ENCODE data around the gene CKAP5. TPM values are rescaled to one million over a fixed set of nuclear protein-coding genes. Genes with fewer than 3 reads are reported as not detected.

Gene CKAP5
- 100 to 1,000 TPM; 124 to 140 TPM for total RNA-seq

DNA sequence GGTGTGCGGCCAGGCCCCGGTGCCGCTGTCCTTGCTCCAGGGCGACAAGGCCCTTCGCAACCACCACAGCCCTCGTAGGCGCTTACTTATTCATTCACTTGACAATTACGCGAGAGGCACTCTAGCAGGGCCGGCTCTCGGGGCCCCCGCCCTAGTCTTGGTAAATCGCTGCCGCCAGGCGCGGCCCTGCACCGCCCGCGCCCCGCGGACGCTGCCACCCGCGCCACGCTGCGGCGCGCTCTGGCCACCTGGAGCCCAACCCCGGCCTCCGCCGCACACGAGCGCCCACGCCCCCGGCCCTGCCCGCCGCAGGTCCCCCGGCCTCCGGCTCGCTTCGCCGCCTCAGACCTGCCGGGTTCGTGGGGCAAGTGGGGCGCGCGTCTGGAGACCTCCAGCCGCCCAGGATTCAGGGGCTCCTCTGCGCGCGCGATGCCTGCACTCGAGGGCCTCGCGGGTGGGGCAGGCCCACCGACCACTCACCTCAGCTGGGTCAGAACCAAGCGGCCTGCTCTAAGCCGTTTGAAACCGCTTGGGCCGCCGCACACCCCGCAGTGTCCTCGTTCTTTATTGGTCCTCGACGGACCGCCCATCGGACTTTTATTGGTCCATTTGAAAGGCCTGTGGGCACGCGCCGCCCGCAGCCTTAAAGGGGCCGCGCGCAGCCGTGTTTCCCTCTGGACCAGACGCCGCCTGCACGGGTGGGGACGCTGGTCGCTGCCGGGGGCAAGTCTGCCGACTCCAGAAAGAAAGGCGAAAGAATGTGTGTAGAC, at the start of gene CKAP5:
Gene CKAP5 (minus strand): TSS at position 541 of the 770 bp plus-strand sequence. CDS start 25,049 bp downstream, outside the sequence.

DNA sequence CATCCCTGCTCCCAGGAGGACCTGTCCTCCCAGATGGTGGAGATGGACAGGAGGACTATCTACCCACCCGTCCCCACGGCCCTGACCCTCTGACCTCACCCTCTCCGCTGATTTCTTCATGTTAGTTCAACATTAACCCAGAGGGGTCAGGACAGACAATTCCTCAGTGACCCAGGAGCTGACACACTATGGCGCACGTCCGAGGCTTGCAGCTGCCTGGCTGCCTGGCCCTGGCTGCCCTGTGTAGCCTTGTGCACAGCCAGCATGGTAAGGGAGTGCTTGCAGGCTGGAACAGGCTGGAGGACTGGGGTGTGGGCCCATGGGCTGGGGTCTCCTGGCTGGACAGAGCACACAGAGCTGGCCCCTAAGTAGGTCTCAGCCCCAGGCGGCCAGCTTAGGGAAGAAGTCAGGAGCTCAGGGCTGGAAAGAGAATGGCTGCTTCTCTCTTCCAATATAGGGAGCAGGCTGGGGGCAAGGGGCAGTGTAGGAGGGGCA, 127.0 kb downstream of the CKAP5 start, which contains the start of gene F2:
Gene F2 (plus strand): TSS at position 166 of the 495 bp plus-strand sequence. CDS start 23 bp downstream, at position 189.

DNA sequence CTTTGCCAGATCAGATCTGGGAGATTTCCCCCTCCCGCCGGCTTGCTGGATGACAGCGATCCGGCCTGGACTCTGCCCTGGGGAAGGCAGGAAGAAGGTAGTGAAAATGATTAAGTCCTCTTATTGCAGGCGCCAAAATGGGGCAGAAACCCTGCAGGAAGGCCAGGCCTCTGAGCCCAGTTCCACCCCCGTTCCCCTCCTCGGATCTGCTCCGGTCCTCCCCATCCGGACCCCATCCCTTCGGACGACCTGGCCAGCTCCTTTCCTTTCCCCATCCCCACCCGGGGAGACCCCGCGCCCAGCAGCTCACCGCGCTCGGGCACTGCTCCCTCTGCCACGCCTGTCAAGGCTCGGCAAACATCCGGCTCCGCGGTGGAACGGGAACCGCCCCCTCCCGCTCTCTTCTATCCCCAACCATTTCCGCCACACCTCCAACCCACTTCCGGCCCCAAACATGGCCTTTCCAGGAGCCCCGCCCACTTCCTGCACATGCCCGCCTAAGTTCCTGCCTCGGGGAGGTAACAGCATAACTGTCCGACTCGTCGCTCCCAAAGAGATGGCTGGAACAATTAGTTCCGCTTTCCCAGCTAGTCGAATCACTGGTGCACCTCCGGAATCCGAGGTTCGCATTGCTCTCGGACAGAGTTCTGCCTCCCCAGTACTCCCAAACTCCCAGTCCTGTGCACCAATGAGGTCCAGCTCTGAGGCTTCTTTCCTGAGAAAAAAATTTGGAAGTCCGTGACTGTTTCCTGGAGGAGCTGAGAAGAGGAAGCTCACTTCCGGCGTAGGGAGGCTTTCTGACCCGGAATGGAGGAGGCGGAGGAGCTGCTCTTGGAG, 145.6 kb downstream of the CKAP5 start, which contains the start of the genes ARHGAP1 and ZNF408:
Gene ARHGAP1 (minus strand): TSS at position 379 of the 837 bp plus-strand sequence. CDS start 4,512 bp downstream, outside the sequence.
Gene ZNF408 (plus strand): TSS at position 791 of the 837 bp plus-strand sequence. CDS start 17 bp downstream, at position 808.

Small RNA genes within 50 kb of the gene (microRNA-seq; reads per million reads assigned to microRNA genes)
- 2.7 reads per million, percentile 12 among the genes with 10 or more reads in this experiment for gene MIR5582 (ENCODE audit: borderline microRNAs expressed, borderline replicate concordance)

Other genes with a start within 250 kb of the CKAP5 start
- 1 to 10 TPM; 5.0 to 6.1 TPM for gene HARBI1, start 229.1 kb downstream of the CKAP5 start, total RNA-seq
- gene ATG13, start 228.7 kb downstream of the CKAP5 start, total RNA-seq = 10 to 100 TPM; 58.3 to 66.2 TPM
- gene ARHGAP1, start 145.7 kb downstream of the CKAP5 start, total RNA-seq = 10 to 100 TPM; 76.9 to 82.3 TPM
- 10 to 100 TPM; 13.2 to 16.3 TPM for gene ZNF408, start 145.2 kb downstream of the CKAP5 start, total RNA-seq
- not detected for gene F2, start 127.1 kb downstream of the CKAP5 start, total RNA-seq
- gene LRP4, start 72.3 kb upstream of the CKAP5 start, total RNA-seq = under 1 TPM; 0.15 to 0.24 TPM
- gene CSTPP1, start 90.5 kb upstream of the CKAP5 start, total RNA-seq = 10 to 100 TPM; 13.6 to 14.6 TPM